ENCODE measurements around the gene KCNJ15.

DNA sequence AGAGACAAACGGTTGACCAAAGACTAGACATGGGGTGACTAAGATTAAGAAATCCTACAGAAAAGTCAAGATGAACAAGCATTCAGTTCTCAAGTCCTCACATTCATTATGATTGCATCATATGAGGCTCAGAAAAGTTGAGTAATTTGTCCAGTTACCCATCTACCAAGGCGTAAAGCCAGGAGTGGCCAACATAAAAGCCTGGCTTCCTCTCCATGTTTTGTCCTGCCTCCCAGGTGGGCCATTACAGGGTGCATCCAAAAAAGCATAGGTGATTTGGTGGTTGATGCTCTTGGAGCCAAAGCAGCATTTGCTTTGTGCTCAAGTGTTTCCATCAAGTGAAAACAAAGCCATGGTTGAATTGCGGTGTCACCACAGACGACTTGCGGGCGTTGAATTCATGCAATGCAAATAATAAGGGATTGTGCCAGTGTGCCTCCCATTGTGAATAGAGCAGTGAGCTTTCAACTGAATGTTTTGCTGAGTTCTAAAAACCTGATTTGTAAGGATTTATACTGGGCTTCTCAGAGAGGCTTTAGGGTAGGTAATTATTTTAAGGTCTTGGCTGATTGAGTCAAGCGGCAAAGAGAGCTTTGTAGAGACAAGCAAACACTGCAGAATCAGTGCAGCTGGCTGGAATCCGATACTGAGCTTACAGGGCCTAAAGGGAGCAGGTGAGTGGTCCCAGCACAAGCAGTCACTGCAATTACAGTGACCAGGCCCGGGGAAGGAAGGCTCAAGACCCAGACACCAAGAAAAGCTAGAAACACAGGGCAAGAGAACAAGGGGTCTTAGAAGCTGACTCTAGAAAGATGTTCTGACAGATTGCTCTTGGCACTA is 54.1 kb downstream of the KCNJ15 start:
- TF ChIP-seq, protein P1, sequence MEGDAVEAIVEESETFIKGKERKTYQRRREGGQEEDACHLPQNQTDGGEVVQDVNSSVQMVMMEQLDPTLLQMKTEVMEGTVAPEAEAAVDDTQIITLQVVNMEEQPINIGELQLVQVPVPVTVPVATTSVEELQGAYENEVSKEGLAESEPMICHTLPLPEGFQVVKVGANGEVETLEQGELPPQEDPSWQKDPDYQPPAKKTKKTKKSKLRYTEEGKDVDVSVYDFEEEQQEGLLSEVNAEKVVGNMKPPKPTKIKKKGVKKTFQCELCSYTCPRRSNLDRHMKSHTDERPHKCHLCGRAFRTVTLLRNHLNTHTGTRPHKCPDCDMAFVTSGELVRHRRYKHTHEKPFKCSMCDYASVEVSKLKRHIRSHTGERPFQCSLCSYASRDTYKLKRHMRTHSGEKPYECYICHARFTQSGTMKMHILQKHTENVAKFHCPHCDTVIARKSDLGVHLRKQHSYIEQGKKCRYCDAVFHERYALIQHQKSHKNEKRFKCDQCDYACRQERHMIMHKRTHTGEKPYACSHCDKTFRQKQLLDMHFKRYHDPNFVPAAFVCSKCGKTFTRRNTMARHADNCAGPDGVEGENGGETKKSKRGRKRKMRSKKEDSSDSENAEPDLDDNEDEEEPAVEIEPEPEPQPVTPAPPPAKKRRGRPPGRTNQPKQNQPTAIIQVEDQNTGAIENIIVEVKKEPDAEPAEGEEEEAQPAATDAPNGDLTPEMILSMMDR (IDR thresholded peaks at IDR 0.05), result no peak
- TF ChIP-seq EP300 (IDR thresholded peaks at IDR 0.05) (no peak), POLR2AphosphoS5 (IDR thresholded peaks at IDR 0.05) (no peak)
